Trophoblast cell (in vitro differentiated cells and primary cell): ENCODE results near the gene HMG20B.
A peak's percentile ranks its signal among the peaks of the same experiment; 100 is the strongest.

Experiments
- DNase-seq, 2 donors: peaks; one replicate each; pipeline ENCODE4 v3.0.0-alpha.2; 2016
- H2AFZ ChIP-seq: 2 replicates; pipeline ENCODE4 v1.6.1; 2013; ENCODE audit warnings: low read length, moderate library complexity, mild to moderate bottlenecking; ENCODE audit not compliant: insufficient read depth, poor library complexity
- H2AK5ac ChIP-seq: 2 replicates; pipeline ENCODE4 v1.6.1; 2013; ENCODE audit warnings: mild to moderate bottlenecking, low read length
- H2BK120ac ChIP-seq: 2 replicates; pipeline ENCODE4 v1.6.1; 2013; ENCODE audit warnings: low read length, mild to moderate bottlenecking, moderate library complexity; ENCODE audit not compliant: insufficient read depth, poor library complexity
- H2BK12ac ChIP-seq: 2 replicates; pipeline ENCODE4 v1.6.1; 2013; ENCODE audit warnings: mild to moderate bottlenecking, low read length, moderate library complexity
- H2BK5ac ChIP-seq: 2 replicates; pipeline ENCODE4 v1.6.1; 2013; ENCODE audit warnings: low read length, low read depth, moderate library complexity, mild to moderate bottlenecking; ENCODE audit not compliant: poor library complexity
- H3K14ac ChIP-seq: 2 replicates; pipeline ENCODE4 v1.6.1; 2013; ENCODE audit warnings: mild to moderate bottlenecking, low read length
- H3K18ac ChIP-seq: 2 replicates; pipeline ENCODE4 v1.6.1; 2013; ENCODE audit warnings: mild to moderate bottlenecking, low read length
- H3K23ac ChIP-seq: 2 replicates; pipeline ENCODE4 v1.6.1; 2013; ENCODE audit warnings: low read length
- H3K27ac ChIP-seq: 2 replicates; pipeline ENCODE4 v1.5.1; 2013; ENCODE audit warnings: low read depth, mild to moderate bottlenecking, inconsistent platforms, low read length, moderate library complexity
- H3K27me3 ChIP-seq: 2 replicates; pipeline ENCODE4 v1.6.1; 2013; ENCODE audit warnings: inconsistent platforms, mild to moderate bottlenecking, low read length, moderate library complexity; ENCODE audit not compliant: insufficient read depth
- H3K36me3 ChIP-seq, 2 experiments: 1 replicate in 1 of 2; 2 replicates in 1 of 2; pipeline ENCODE4 v1.6.1; 2013; ENCODE audit warnings: low read length in 2 of 2, mild to moderate bottlenecking in 2 of 2, moderate library complexity in 1 of 2; ENCODE audit not compliant: insufficient read depth in 2 of 2, control insufficient read depth in 1 of 2
- H3K4ac ChIP-seq: 2 replicates; pipeline ENCODE4 v1.6.1; 2013; ENCODE audit warnings: low read depth, mild to moderate bottlenecking, low read length, moderate library complexity
- H3K4me1 ChIP-seq, 2 experiments: 1 replicate in 1 of 2; 2 replicates in 1 of 2; pipeline ENCODE4 v1.6.1; 2013; ENCODE audit warnings: low read length in 2 of 2, mild to moderate bottlenecking in 2 of 2, moderate library complexity in 1 of 2; ENCODE audit not compliant: insufficient read depth in 2 of 2, control insufficient read depth in 1 of 2
- H3K4me2 ChIP-seq: 2 replicates; pipeline ENCODE4 v1.6.1; 2013; ENCODE audit warnings: inconsistent platforms, mild to moderate bottlenecking, low read length, moderate library complexity
- H3K4me3 ChIP-seq: 2 replicates; pipeline ENCODE4 v1.5.1; 2013; ENCODE audit warnings: mild to moderate bottlenecking, low read depth, low read length, inconsistent platforms
- H3K79me1 ChIP-seq: one replicate; pipeline ENCODE4 v1.6.1; 2013; ENCODE audit warnings: low read length
- H3K79me2 ChIP-seq: 2 replicates; pipeline ENCODE4 v1.6.1; 2013; ENCODE audit warnings: low read length, mild to moderate bottlenecking; ENCODE audit not compliant: control insufficient read depth, insufficient read depth, poor library complexity
- H3K9ac ChIP-seq: 2 replicates; pipeline ENCODE4 v1.6.1; 2013; ENCODE audit warnings: mild to moderate bottlenecking, low read length
- H3K9me3 ChIP-seq: 2 replicates; pipeline ENCODE4 v1.6.1; 2013; ENCODE audit warnings: low read depth, mild to moderate bottlenecking, control low read depth, inconsistent platforms, low read length; ENCODE audit not compliant: insufficient read depth
- H4K12ac ChIP-seq: 2 replicates; pipeline ENCODE4 v1.6.1; 2013; ENCODE audit warnings: low read depth, mild to moderate bottlenecking, low read length, moderate library complexity
- H4K8ac ChIP-seq: 2 replicates; pipeline ENCODE4 v1.6.1; 2013; ENCODE audit warnings: low read depth, mild to moderate bottlenecking, low read length, moderate library complexity
- H4K91ac ChIP-seq: one replicate; pipeline ENCODE4 v1.6.1; 2013; ENCODE audit warnings: low read depth, mild to moderate bottlenecking, low read length, moderate library complexity
- WGBS: extraction: QIAGEN DNeasy Blood & Tissue Kit; methylation state at CpG from one replicate; pipeline ENCODE4 v1.1.7; 2013; ENCODE audit warnings: missing lambda C conversion rate; ENCODE audit not compliant: insufficient read length, insufficient coverage; ENCODE audit errors: extremely low coverage; 5-methylcytosine and 5-hydroxymethylcytosine counted together

HMG20B gene

GRCh38 chr19:3537438-3538240, 35.1 kb upstream of the HMG20B start:
- Histone ChIP-seq H3K23ac (no peak overlapping the region), H3K14ac (no peak overlapping the region), H4K8ac (no peak overlapping the region), H3K4me3 (no peak overlapping the region), H2BK12ac (peak overlapping the region; percentile 41), H3K9me3 (no peaks in the 10 kb centered on the region), H2BK5ac (no peak overlapping the region), H3K79me1 (no peaks in the 10 kb centered on the region), H2AK5ac (peak overlapping the region; percentile 9), H3K27ac (no peak overlapping the region), H3K27me3 (no peaks in the 10 kb centered on the region), H4K91ac (no peak overlapping the region), H3K4me1 (peaks cover 2 to 11% of the 10 kb centered on the region in 2 experiments), H3K79me2 (no peaks in the 10 kb centered on the region), H2AFZ (no peak overlapping the region), H2BK120ac (no peak overlapping the region), H3K18ac (no peak overlapping the region), H3K4ac (no peak overlapping the region), H3K4me2 (no peak overlapping the region), H4K12ac (peak overlapping the region; percentile 21), H3K36me3 (peaks cover 61 to 62% of the 10 kb centered on the region in 2 experiments), H3K9ac (no peak overlapping the region)
- no CpG with 5 or more reads among the region's 22 CpGs for WGBS
- peak; percentile 43 to 53 for DNase-seq

- H3K27me3 ChIP-seq, result no peaks in the 10 kb centered on the region
- H3K9ac ChIP-seq, result peak overlapping the region; percentile 36
- no peak overlapping the region for H3K4ac ChIP-seq
- H2AFZ ChIP-seq, result no peak overlapping the region
- H3K79me2 ChIP-seq, result no peaks in the 10 kb centered on the region
- peaks cover 2 to 11% of the 10 kb centered on the region in 2 experiments for H3K4me1 ChIP-seq
- H3K4me3 ChIP-seq, result no peak overlapping the region
- H3K18ac ChIP-seq, result no peak overlapping the region
- H2BK12ac ChIP-seq, result no peak overlapping the region
- DNase-seq, result no peak
- no peaks in the 10 kb centered on the region for H3K79me1 ChIP-seq
- H3K36me3 ChIP-seq, result peaks cover 61% of the 10 kb centered on the region in 2 experiments
- no peak overlapping the region for H2BK5ac ChIP-seq
- H4K12ac ChIP-seq, result no peak overlapping the region
- H3K14ac ChIP-seq, result no peak overlapping the region
- no peak overlapping the region for H2AK5ac ChIP-seq
- H3K27ac ChIP-seq, result no peak overlapping the region
- no peak overlapping the region for H3K4me2 ChIP-seq
- no peak overlapping the region for H3K23ac ChIP-seq
- no peaks in the 10 kb centered on the region for H3K9me3 ChIP-seq
- no CpG with 5 or more reads among the region's 25 CpGs for WGBS
- H4K8ac ChIP-seq, result no peak overlapping the region
- H2BK120ac ChIP-seq, result no peak overlapping the region
- H4K91ac ChIP-seq, result no peak overlapping the region
Measured at GRCh38 chr19:3538258-3538929, 34.4 kb upstream of the HMG20B start.

- no peak within 1 kb of the TSS for H4K12ac ChIP-seq
- H2AFZ ChIP-seq, result no peak within 1 kb of the TSS
- no peak within 1 kb of the TSS for H3K27ac ChIP-seq
- DNase-seq, result peak in 1 of 2 donors; percentile 35
- H2BK5ac ChIP-seq, result no peak within 1 kb of the TSS
- H4K8ac ChIP-seq, result no peak within 1 kb of the TSS
- no peak within 1 kb of the TSS for H3K4me3 ChIP-seq
- no peak within 1 kb of the TSS for H4K91ac ChIP-seq
- no peak within 1 kb of the TSS for H3K14ac ChIP-seq
- H3K18ac ChIP-seq, result no peak within 1 kb of the TSS
- H3K36me3 ChIP-seq, result peaks cover 62% of the 10 kb centered on the region in 2 experiments
- H3K27me3 ChIP-seq, result no peaks in the 10 kb centered on the region
- H2BK12ac ChIP-seq, result no peak within 1 kb of the TSS
- H3K79me2 ChIP-seq, result no peaks in the 10 kb centered on the region
- peaks cover 1% of the 10 kb centered on the region for H3K9me3 ChIP-seq
- H3K23ac ChIP-seq, result no peak within 1 kb of the TSS
- no CpG with 5 or more reads among the region's 28 CpGs for WGBS
- peaks cover 2 to 11% of the 10 kb centered on the region in 2 experiments for H3K4me1 ChIP-seq
- peak within 1 kb of the TSS; percentile 36 for H3K9ac ChIP-seq
- H2BK120ac ChIP-seq, result no peak within 1 kb of the TSS
- no peak within 1 kb of the TSS for H2AK5ac ChIP-seq
- H3K4ac ChIP-seq, result no peak within 1 kb of the TSS
- H3K79me1 ChIP-seq, result no peaks in the 10 kb centered on the region
- H3K4me2 ChIP-seq, result no peak within 1 kb of the TSS
Measured at GRCh38 chr19:3538965-3539755, 33.6 kb upstream of the HMG20B start, which contains the start of gene TEKTIP1. Gene TEKTIP1, plus strand, starts transcription at chr19:3539174. Its CDS starts 4 bp downstream, at chr19:3539178.

- Histone ChIP-seq H2BK5ac (no peak overlapping the region), H2BK120ac (no peak overlapping the region), H3K4me1 (peaks cover 2 to 11% of the 10 kb centered on the region in 2 experiments), H3K4ac (no peak overlapping the region), H2AK5ac (no peak overlapping the region), H3K4me3 (no peak overlapping the region), H3K27ac (no peak overlapping the region), H3K23ac (no peak overlapping the region), H3K79me2 (no peaks in the 10 kb centered on the region), H3K18ac (no peak overlapping the region), H3K36me3 (peaks cover 62% of the 10 kb centered on the region in 2 experiments), H3K9ac (no peak overlapping the region), H3K14ac (no peak overlapping the region), H2AFZ (no peak overlapping the region), H3K9me3 (peaks cover 1% of the 10 kb centered on the region), H4K8ac (no peak overlapping the region), H3K27me3 (no peaks in the 10 kb centered on the region), H4K91ac (no peak overlapping the region), H3K4me2 (no peak overlapping the region), H4K12ac (no peak overlapping the region), H3K79me1 (no peaks in the 10 kb centered on the region), H2BK12ac (no peak overlapping the region)
- WGBS, result no CpG with 5 or more reads among the region's 1 CpG
- no peak for DNase-seq
Measured at GRCh38 chr19:3539756-3540118, 33.0 kb upstream of the HMG20B start.
